ENCODE measurements around the gene ACBD4.

Gene ACBD4

GRCh38 chr17:45171338-45172231 lies 36.1 kb downstream of the ACBD4 start:
- DNase-seq (ENCODE audit: low read depth): peak; percentile 53
- peak overlapping the region; percentile 11 for H3K4me3 ChIP-seq (ENCODE audit: low read depth, low read length)

DNA sequence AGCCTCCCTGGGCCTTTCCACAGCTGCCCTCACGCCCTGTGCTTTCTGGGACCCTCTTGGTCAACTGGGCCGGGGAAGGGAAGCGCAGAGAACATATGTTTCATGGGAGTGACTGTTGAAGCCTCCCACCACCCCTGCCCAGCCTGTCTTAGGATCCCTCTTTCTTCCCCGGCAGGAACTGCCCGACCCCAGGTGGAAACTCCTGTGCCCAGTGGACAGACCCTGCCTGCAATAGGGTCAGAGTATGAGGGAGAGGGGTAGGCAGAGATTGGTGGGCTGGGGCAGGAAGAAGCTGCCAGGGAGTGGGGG lies 36.7 kb downstream of the ACBD4 start:
- no peak overlapping the region for H3K4me3 ChIP-seq (ENCODE audit: low read depth, low read length)
- no peak for DNase-seq (ENCODE audit: low read depth)

DNA sequence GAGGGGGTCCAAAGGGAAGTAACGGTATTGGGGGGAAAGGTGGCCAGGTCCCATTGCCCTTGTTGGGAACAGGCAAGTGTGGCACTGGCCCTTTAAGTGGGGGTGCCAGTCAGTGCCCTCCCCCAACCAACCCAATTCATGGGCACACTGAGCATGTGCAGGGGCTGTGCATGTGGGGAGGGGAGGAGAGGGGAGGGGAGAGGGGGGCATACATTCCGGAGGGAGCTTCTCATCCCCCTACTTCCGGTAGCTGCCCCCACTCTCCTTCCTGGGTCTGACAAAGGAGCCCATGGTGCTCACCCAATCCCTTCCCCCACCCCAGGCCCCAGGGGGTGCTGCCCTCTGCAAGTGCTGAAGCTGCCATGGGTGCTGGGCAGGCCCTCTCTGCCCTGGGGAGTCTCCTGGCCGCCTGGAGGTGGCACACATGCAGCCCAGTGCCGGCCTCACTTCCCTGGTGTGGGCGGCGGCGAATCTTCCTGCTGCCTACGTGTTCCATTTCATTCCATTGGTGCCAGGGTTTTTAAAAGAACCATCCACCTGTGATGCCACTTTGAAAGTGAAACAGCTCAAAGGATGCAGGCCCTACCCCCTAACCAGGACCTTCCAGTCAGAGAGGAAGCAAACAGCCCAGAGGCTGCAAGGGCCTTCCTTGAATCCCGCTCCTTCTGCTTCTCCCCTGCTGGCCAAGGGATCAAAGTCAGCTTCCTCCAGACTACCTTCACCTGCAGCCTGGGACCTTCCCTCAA lies 37.2 kb downstream of the ACBD4 start:
- H3K4me3 ChIP-seq (ENCODE audit: low read depth, low read length): no peak overlapping the region
- no peak for DNase-seq (ENCODE audit: low read depth)

DNA sequence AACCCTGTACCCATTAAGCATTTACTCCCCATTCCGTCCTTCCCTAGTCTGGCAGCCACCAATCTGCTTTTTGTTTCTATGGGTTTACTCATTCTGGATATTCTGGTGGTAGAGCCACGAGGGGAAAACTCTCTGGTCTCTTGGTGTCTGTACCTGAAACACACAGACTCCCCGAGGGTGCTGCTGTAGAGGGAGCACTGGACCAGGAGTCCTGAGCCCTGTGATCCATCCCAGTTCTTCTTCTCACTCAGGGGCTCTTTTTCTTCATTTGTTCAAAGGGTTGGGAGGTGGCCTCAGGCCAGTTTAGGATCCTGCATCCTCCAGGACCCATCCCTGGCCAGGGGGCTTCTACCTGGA lies 40.2 kb downstream of the ACBD4 start:
- no peak overlapping the region for H3K4me3 ChIP-seq (ENCODE audit: low read depth, low read length)
- no peak for DNase-seq (ENCODE audit: low read depth)

DNA sequence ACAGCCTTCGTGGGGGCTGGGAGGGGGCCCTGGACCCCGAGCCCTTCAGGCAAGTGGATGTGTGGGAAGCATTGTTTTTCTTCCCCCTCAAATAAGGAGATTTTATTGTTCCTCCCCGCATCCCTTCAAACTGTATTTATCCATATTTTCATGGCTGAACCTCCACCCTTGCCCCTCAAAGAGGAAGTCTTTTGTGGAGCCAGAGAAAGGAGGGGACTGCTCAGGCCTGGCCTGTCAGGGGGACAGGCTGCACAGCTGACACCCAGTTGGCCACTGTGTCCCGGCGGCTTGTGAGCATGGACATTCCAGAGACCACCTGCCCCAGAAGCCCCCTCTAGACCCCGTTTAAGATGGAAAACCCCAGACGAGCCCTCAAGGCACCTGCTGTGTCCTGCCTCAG lies 42.1 kb downstream of the ACBD4 start:
- H3K4me3 ChIP-seq (ENCODE audit: low read depth, low read length): no peak overlapping the region
- DNase-seq (ENCODE audit: low read depth): no peak

DNA sequence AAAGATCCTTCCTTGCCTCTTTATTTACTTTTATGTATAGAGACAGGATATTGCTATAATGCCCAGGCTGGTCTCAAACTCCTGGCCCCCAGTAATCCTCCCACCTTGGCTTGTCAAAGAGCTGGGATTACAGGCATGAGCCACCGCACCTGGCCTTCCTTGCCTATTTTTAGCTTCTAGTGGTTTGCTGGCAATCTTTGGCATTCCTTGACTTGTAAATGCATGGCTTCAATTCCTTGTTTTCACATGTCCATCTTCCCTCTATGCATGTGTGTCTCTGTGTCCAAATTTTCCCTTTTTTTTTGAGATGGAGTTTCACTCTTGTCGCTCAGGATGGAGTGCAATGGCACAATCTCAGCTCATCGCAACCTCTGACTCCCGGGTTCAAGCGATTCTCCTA lies 48.7 kb downstream of the ACBD4 start:
- H3K4me3 ChIP-seq (ENCODE audit: low read depth, low read length): no peak overlapping the region
- DNase-seq (ENCODE audit: low read depth): no peak

- no peak for DNase-seq (ENCODE audit: low read depth)
- no peak overlapping the region for H3K4me3 ChIP-seq (ENCODE audit: low read depth, low read length)
Measured at GRCh38 chr17:45186801-45187354, 51.4 kb downstream of the ACBD4 start.

- no peak for DNase-seq (ENCODE audit: low read depth)
- no peak overlapping the region for H3K4me3 ChIP-seq (ENCODE audit: low read depth, low read length)
Measured at GRCh38 chr17:45189009-45189408, 53.5 kb downstream of the ACBD4 start.

GRCh38 chr17:45190503-45191255 lies 55.2 kb downstream of the ACBD4 start:
- no peak overlapping the region for H3K4me3 ChIP-seq (ENCODE audit: low read depth, low read length)
- DNase-seq (ENCODE audit: low read depth): no peak

Data from skeletal muscle cell (primary cell).